K562 (cell line): Measurements from ENCODE around the gene MOSPD3. TPM values are rescaled to one million over a fixed set of nuclear protein-coding genes. Genes with fewer than 3 reads are reported as not detected.

ENCODE experiments used
- ATAC-seq: fragments of 200-7000 bp; cut with Tn5 transposase; 3 replicates; pipeline ENCODE4 v1.9.1; 2020; ENCODE audit warnings: moderate library complexity
- BruUV-seq: library from RNA; stranded (reverse); fragments of 400-500 nt; replicated peaks from 2 replicates; lab custom pipeline; 2021; lab: Mats Ljungman, UMichigan
- CTCF ChIA-PET: fragments of 300-600 bp; formaldehyde crosslinking; extraction: SDS; loops from one replicate; lab custom pipeline; 2021; ENCODE audit warnings: low intra/inter-chr PET ratio; lab: Yijun Ruan, JAX
- POLR2A ChIA-PET: fragments of 300-600, 350-650 bp; sonication (Branson Sonifier 250); formaldehyde crosslinking; extraction: SDS; loops from one replicate; lab custom pipeline; 2021; ENCODE audit warnings: antibody characterized with exemption, inconsistent platforms; lab: Yijun Ruan, JAX
- DNase-seq, 4 experiments: peaks; one replicate each; pipeline versions ENCODE4 v3.0.0 to v3.0.0-alpha.2; 2011 to 2018; ENCODE audit warnings: low spot score in 3 of 4, mixed read lengths in 3 of 4; ENCODE audit errors: extremely low read depth in 1 of 4
- FAIRE-seq: peaks from 2 replicates; lab custom pipeline; 2011; peaks lifted over from hg19 to GRCh38; lab: Jason Lieb, UNC
- H2AFZ ChIP-seq: 2 replicates; pipeline ENCODE4 v1.6.0; 2011; ENCODE audit warnings: low read depth, low read length, control low read depth, inconsistent platforms
- H3K27ac ChIP-seq: fragments of 200-600 bp; 3 replicates; pipeline ENCODE4 v1.8.0; 2011; ENCODE audit warnings: low read depth, mild to moderate bottlenecking, control low read depth, inconsistent platforms, low read length, moderate library complexity, mixed read lengths; ENCODE audit errors: extremely low read depth
- H3K27me3 ChIP-seq, 2 experiments: fragments of 300-600 bp in 1 of 2; 2 replicates in 1 of 2; 3 replicates in 1 of 2; pipeline versions ENCODE4 v1.6.0 to v1.8.0; 2011; ENCODE audit warnings: inconsistent platforms in 2 of 2, low read length in 2 of 2, mild to moderate bottlenecking in 1 of 2, mixed read lengths in 1 of 2, moderate library complexity in 1 of 2; ENCODE audit not compliant: control insufficient read depth in 2 of 2, insufficient read depth in 2 of 2
- H3K36me3 ChIP-seq: fragments of 300-600 bp; 3 replicates; pipeline ENCODE4 v1.8.0; 2011; ENCODE audit warnings: mild to moderate bottlenecking, low read length, inconsistent platforms; ENCODE audit not compliant: control insufficient read depth, insufficient read depth
- H3K4me1 ChIP-seq, 2 experiments: fragments of 200-600 bp in 1 of 2; replicated peaks in 1 of 2; 2 replicates in 1 of 2; 3 replicates in 1 of 2; pipeline versions ENCODE4 v1.5.1 to v1.8.0; 2011; ENCODE audit warnings: inconsistent platforms in 2 of 2, low read length in 2 of 2, mild to moderate bottlenecking in 1 of 2, mixed read lengths in 1 of 2, moderate library complexity in 1 of 2; ENCODE audit not compliant: control insufficient read depth in 2 of 2, insufficient read depth in 2 of 2
- H3K4me2 ChIP-seq: 2 replicates; pipeline ENCODE4 v1.6.1; 2011; ENCODE audit warnings: low read length, control low read depth, inconsistent platforms, mixed read lengths; ENCODE audit not compliant: insufficient read depth
- H3K4me3 ChIP-seq: fragments of 200-600 bp; sonication (generic), shearing (Covaris generic); 2 replicates; pipeline ENCODE4 v1.5.1; 2016; ENCODE audit warnings: control low read depth, inconsistent platforms
- H3K79me2 ChIP-seq: fragments of 200-600 bp; 3 replicates; pipeline ENCODE4 v1.8.0; 2011; ENCODE audit warnings: low read length, inconsistent platforms; ENCODE audit not compliant: control insufficient read depth, insufficient read depth
- H3K9ac ChIP-seq, 2 experiments: 2 replicates each; pipeline versions ENCODE4 v1.6.0 to v1.6.1; 2011; ENCODE audit warnings: low read depth in 2 of 2, low read length in 2 of 2, control low read depth in 1 of 2, inconsistent platforms in 1 of 2, mild to moderate bottlenecking in 1 of 2, mixed read lengths in 1 of 2; ENCODE audit not compliant: insufficient read depth in 1 of 2
- H3K9me1 ChIP-seq: one replicate; pipeline ENCODE4 v1.6.0; 2011; ENCODE audit warnings: inconsistent platforms, mild to moderate bottlenecking, low read length, moderate library complexity; ENCODE audit not compliant: control insufficient read depth, insufficient read depth
- H3K9me3 ChIP-seq: replicated peaks from 2 replicates; pipeline ENCODE4 v1.5.1; 2011; ENCODE audit warnings: low read depth, low read length, inconsistent platforms; ENCODE audit not compliant: control insufficient read depth, insufficient read depth
- H4K20me1 ChIP-seq: replicated peaks from 2 replicates; pipeline ENCODE4 v1.6.1; 2011; ENCODE audit warnings: low read length, inconsistent platforms, mixed read lengths; ENCODE audit not compliant: control insufficient read depth, insufficient read depth
- CBFB ChIP-seq: sonication (generic); formaldehyde crosslinking; IDR thresholded peaks from 2 replicates; pipeline ENCODE4 v1.4.0; 2020; ENCODE audit warnings: mild to moderate bottlenecking, missing genetic modification reagents
- EHMT2 ChIP-seq: fragments of 450-650 bp; IDR thresholded peaks from 2 replicates; pipeline ENCODE4 v1.6.1; 2018; ENCODE audit warnings: antibody characterized with exemption
- WGBS: fragments of 100-300 bp; shearing (Covaris generic); methylation state at CpG from one replicate; pipeline ENCODE4 v1.1.6; 2016; ENCODE audit warnings: low coverage, mixed read lengths; ENCODE audit not compliant: insufficient coverage; ENCODE audit errors: missing lambda C conversion rate; 5-methylcytosine and 5-hydroxymethylcytosine counted together
- in situ Hi-C: fragments of 300-500 bp; cut with MboI; formaldehyde crosslinking; loops from 4 replicates; pipeline ENCODE4 v1.15.0; 2018; ENCODE audit warnings: inconsistent platforms, mixed read lengths
- intact Hi-C: fragments of 100-400 bp; cut with micrococcal nuclease; formaldehyde crosslinking; loops from 2 replicates; pipeline ENCODE4 v1.14.2; 2022
- polyA plus RNA-seq, 8 experiments: library from polyadenylated mRNA; depleted of rRNA in 4 of 8; stranded (reverse) in 5 of 8; unstranded in 3 of 8; fragments of >200 nt; fragmentation: Nextera tagmentation in 2 of 8; fragmentation: Illumina TruSeq in 1 of 8; extraction: Ambion mirVana in 2 of 8; extraction: Trizol in 1 of 8; gene quantifications; 2 replicates each; pipeline versions ENCODE4 v1.2.1 to v1.2.3, GENCODE V29; 2011 to 2014; ENCODE audit warnings: inconsistent platforms in 1 of 8, missing spikeins in 1 of 8
- total RNA-seq, 7 experiments: library from RNA; depleted of rRNA in 6 of 7; stranded (reverse); fragments of >200 nt in 6 of 7; fragmentation: Illumina TruSeq in 2 of 7; extraction: Trizol in 2 of 7; gene quantifications; 2 replicates each; pipeline versions ENCODE4 v1.2.1 to v1.2.3, GENCODE V29; 2011 to 2021; ENCODE audit warnings: low replicate concordance in 1 of 7
- TF ChIP-seq, protein P1 (sequence below), 2 experiments: IDR thresholded peaks; 2 replicates each; pipeline ENCODE4 v1.6.1; 2012; ENCODE audit warnings: improper control_type of control experiment in 2 of 2, low read depth in 2 of 2, low read length in 2 of 2, borderline replicate concordance in 1 of 2

Gene MOSPD3
- total and polyA plus RNA-seq, 9 of the 15 experiments (the other 6 are each of a cell fraction or from before 2014, with no cell fraction given): 1.4 to 32.1 (median 7.3) TPM

- intact Hi-C loops: no loop called here
- H3K9ac ChIP-seq: 0 out of 4 replicates have a peak overlapping the region, but pooled peaks of 1 of the 2 experiments have one; percentile 46
- ChIA-PET CTCF (no interaction called here), POLR2A (interaction anchor here (0.6 to 1.5 kb wide), 3 partner anchors 11 to 473 kb away, joined by 3 to 5 read pairs (median 3); no protein-coding TSS in a partner anchor)
- TF ChIP-seq CBFB (CRISPR knock-in tag) (0 out of 2 replicates have a peak, but pooled peaks have one; percentile 25), EHMT2 (0 out of 2 replicates have a peak, but pooled peaks have one; percentile 34)
- TF ChIP-seq, protein P1, sequence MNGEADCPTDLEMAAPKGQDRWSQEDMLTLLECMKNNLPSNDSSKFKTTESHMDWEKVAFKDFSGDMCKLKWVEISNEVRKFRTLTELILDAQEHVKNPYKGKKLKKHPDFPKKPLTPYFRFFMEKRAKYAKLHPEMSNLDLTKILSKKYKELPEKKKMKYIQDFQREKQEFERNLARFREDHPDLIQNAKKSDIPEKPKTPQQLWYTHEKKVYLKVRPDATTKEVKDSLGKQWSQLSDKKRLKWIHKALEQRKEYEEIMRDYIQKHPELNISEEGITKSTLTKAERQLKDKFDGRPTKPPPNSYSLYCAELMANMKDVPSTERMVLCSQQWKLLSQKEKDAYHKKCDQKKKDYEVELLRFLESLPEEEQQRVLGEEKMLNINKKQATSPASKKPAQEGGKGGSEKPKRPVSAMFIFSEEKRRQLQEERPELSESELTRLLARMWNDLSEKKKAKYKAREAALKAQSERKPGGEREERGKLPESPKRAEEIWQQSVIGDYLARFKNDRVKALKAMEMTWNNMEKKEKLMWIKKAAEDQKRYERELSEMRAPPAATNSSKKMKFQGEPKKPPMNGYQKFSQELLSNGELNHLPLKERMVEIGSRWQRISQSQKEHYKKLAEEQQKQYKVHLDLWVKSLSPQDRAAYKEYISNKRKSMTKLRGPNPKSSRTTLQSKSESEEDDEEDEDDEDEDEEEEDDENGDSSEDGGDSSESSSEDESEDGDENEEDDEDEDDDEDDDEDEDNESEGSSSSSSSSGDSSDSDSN (IDR thresholded peaks at IDR 0.05; ENCODE audit: borderline replicate concordance in 1 of 2, low read depth in 2 of 2, low read length in 2 of 2): no peak
- H3K4me2 ChIP-seq: no peak overlapping the region
- H3K36me3 ChIP-seq: no peaks in the 10 kb centered on the region
- no TSS peak for BruUV-seq
- peaks cover 4 to 14% of the 10 kb centered on the region in 2 experiments; a peak in 4 of 5 replicates for H3K27me3 ChIP-seq
- H3K27ac ChIP-seq: no peak overlapping the region
- H3K79me2 ChIP-seq: no peaks in the 10 kb centered on the region
- H3K9me1 ChIP-seq: no peaks in the 10 kb centered on the region
- in situ Hi-C loops: no loop called here
- no peak overlapping the region for H2AFZ ChIP-seq
- no peak; the same call in 2 of the 3 replicates for ATAC-seq
- H3K9me3 ChIP-seq: no peaks in the 10 kb centered on the region; the same call in 1 of the 2 replicates
- no peak overlapping the region for H3K4me3 ChIP-seq
- WGBS: 22% methylated on average over 21 of the region's 25 CpGs
- FAIRE-seq: no peak
- peak in 1 of 4 experiments; percentile 6 for DNase-seq
- H3K4me1 ChIP-seq: peaks cover 0 to 18% of the 10 kb centered on the region in 2 experiments; a peak in 3 of 5 replicates
- peaks cover 10% of the 10 kb centered on the region for H4K20me1 ChIP-seq
These were observed 42.8 kb downstream of the MOSPD3 start for GRCh38 chr7:100654908-100655831.
